Tibial nerve (tissue), 4 donors: ENCODE results near the gene MYRF.

ENCODE experiments used
- CTCF ChIP-seq, 5 experiments: fragments of 200-600 bp in 3 of 5; fragments of 450-650 bp in 2 of 5; sonication (generic) in 3 of 5; IDR thresholded peaks; one replicate each; pipeline ENCODE4 v1.5.1; 2016 to 2019; ENCODE audit warnings: antibody characterized with exemption in 5 of 5, mild to moderate bottlenecking in 3 of 5, moderate library complexity in 2 of 5
- EP300 ChIP-seq, 2 donors: sonication (generic); formaldehyde crosslinking; IDR thresholded peaks; one replicate each; pipeline ENCODE4 v1.6.1; 2017; ENCODE audit warnings: antibody characterized with exemption in 2 of 2, mild to moderate bottlenecking in 1 of 2

- TF ChIP-seq EP300 (IDR thresholded peaks at IDR 0.05) (no peak), CTCF (IDR thresholded peaks at IDR 0.05) (no peak)
These were observed 75.9 kb downstream of the MYRF start for GRCh38 chr11:61828379-61828628.
